T-cell (primary cell): ENCODE data around the gene HOTAIR. TPM values are rescaled to one million over a fixed set of nuclear protein-coding genes. Genes with fewer than 3 reads are reported as not detected.

Experiments used
- ATAC-seq, 4 experiments: fragments of 200-7000 bp in 3 of 4; fragments of 150-1000 bp in 1 of 4; cut with Tn5 transposase; replicated peaks in 1 of 4; 1 replicate in 3 of 4; 2 replicates in 1 of 4; pipeline ENCODE4 v1.10.0; 2021; ENCODE audit warnings: moderate library complexity in 3 of 4, mild to moderate bottlenecking in 2 of 4, moderate number of reproducible peaks in 1 of 4
- CTCF ChIA-PET, 2 donors: fragments of 300-600 bp; sonication (Branson Sonifier 250); formaldehyde crosslinking; loops; one replicate each; lab custom pipeline; 2022; ENCODE audit warnings: antibody characterized with exemption in 2 of 2; lab: Charles Lee
- POLR2A ChIA-PET, 2 donors: fragments of 300-600 bp; sonication (Branson Sonifier 250); formaldehyde crosslinking; loops; one replicate each; lab custom pipeline; 2022; ENCODE audit warnings: antibody characterized with exemption in 2 of 2; lab: Charles Lee
- DNase-seq, 35 experiments: peaks; one replicate each; pipeline versions ENCODE4 v3.0.0 to v3.0.0-alpha.2; 2013 to 2023
- H3K27ac ChIP-seq: one replicate; pipeline ENCODE4 v1.5.1; 2013; ENCODE audit warnings: low read length
- H3K27me3 ChIP-seq, 2 experiments: replicated peaks in 1 of 2; 1 replicate in 1 of 2; 2 replicates in 1 of 2; pipeline versions ENCODE4 v1.6.1 to v1.7.0; 2013; ENCODE audit warnings: low read length in 1 of 2, mixed read lengths in 1 of 2; ENCODE audit not compliant: control insufficient read depth in 2 of 2, insufficient read depth in 2 of 2; ENCODE audit errors: extremely low read depth in 1 of 2
- H3K36me3 ChIP-seq, 2 donors: 1 replicate in 1 of 2; 2 replicates in 1 of 2; pipeline versions ENCODE4 v1.6.1 to v1.7.0; 2013; ENCODE audit warnings: low read length in 1 of 2; ENCODE audit not compliant: control insufficient read depth in 2 of 2, insufficient read depth in 1 of 2; ENCODE audit errors: extremely low read depth in 1 of 2
- H3K4me1 ChIP-seq, 2 experiments: 1 replicate in 1 of 2; 2 replicates in 1 of 2; pipeline versions ENCODE4 v1.6.1 to v1.7.0; 2013; ENCODE audit warnings: low read length in 2 of 2, mixed read lengths in 1 of 2; ENCODE audit not compliant: insufficient read depth in 2 of 2, control insufficient read depth in 1 of 2; ENCODE audit errors: extremely low read depth in 1 of 2
- H3K4me3 ChIP-seq, 2 donors: 1 replicate in 1 of 2; 2 replicates in 1 of 2; pipeline versions ENCODE4 v1.5.1 to v1.7.0; 2013; ENCODE audit warnings: mild to moderate bottlenecking in 2 of 2, low read length in 1 of 2, moderate library complexity in 1 of 2; ENCODE audit not compliant: control insufficient read depth in 1 of 2; ENCODE audit errors: extremely low read depth in 1 of 2
- H3K9me3 ChIP-seq: 2 replicates; pipeline ENCODE4 v1.7.0; 2013
- H3K27ac Mint-ChIP-seq, 2 donors: one replicate each; pipeline ENCODE4 v1.8.0; 2020 to 2021; ENCODE audit warnings: mild to moderate bottlenecking in 2 of 2, mixed read lengths in 2 of 2
- H3K27me3 Mint-ChIP-seq, 2 donors: one replicate each; pipeline ENCODE4 v1.8.0; 2021 to 2022; ENCODE audit warnings: mixed read lengths in 2 of 2
- H3K36me3 Mint-ChIP-seq: one replicate; pipeline ENCODE4 v1.8.0; 2021; ENCODE audit warnings: mixed read lengths
- H3K4me1 Mint-ChIP-seq, 3 donors: one replicate each; pipeline ENCODE4 v1.8.0; 2020 to 2022; ENCODE audit warnings: mixed read lengths in 3 of 3, mild to moderate bottlenecking in 1 of 3
- H3K4me3 Mint-ChIP-seq, 3 donors: one replicate each; pipeline ENCODE4 v1.8.0; 2020 to 2022; ENCODE audit warnings: mild to moderate bottlenecking in 3 of 3, mixed read lengths in 3 of 3, moderate library complexity in 3 of 3
- H3K9me3 Mint-ChIP-seq, 3 donors: one replicate each; pipeline ENCODE4 v1.8.0; 2020 to 2022; ENCODE audit warnings: mixed read lengths in 3 of 3
- WGBS: methylation state at CpG from one replicate; pipeline ENCODE4 v1.1.5; 2013; ENCODE audit warnings: missing lambda C conversion rate; ENCODE audit not compliant: insufficient coverage; 5-methylcytosine and 5-hydroxymethylcytosine counted together
- total RNA-seq, 35 experiments: library from RNA in 6 of 35; stranded (reverse) in 6 of 35; fragments of 120-200 nt in 1 of 35; gene quantifications; one replicate each; pipeline versions ENCODE4 v1.2.1 to v1.2.4 and lab custom pipeline; 2013 to 2026

HOTAIR gene
- total RNA-seq, 5 donors from 2014 or later (not counting 1 experiment from before 2014, with no cell fraction given), result not detected

- 25% methylated on average over 3 of the region's 3 CpGs for WGBS
- POLR2A ChIA-PET, result no interaction called here
- peaks cover 0 to 39% of the 10 kb centered on the region in 2 experiments for H3K4me1 ChIP-seq
- no peak for ATAC-seq
- Mint-ChIP-seq H3K27me3 (peaks cover 73 to 82% of the 10 kb centered on the region in 2 donors), H3K4me3 (no peak overlapping the region), H3K36me3 (no peaks in the 10 kb centered on the region), H3K9me3 (peaks cover 0 to 4% (median 0%) of the 10 kb centered on the region in 3 donors), H3K27ac (peak overlapping the region in 1 of 2 donors; percentile 43), H3K4me1 (peaks cover 25 to 33% (median 28%) of the 10 kb centered on the region in 3 donors)
- CTCF ChIA-PET, result no interaction called here
- H3K27me3 ChIP-seq, result peaks cover 34 to 92% of the 10 kb centered on the region in 2 experiments
- H3K36me3 ChIP-seq, result no peaks in the 10 kb centered on the region
- no peak overlapping the region for H3K4me3 ChIP-seq
- no peaks in the 10 kb centered on the region for H3K9me3 ChIP-seq
- no peak for DNase-seq
- H3K27ac ChIP-seq, result no peak overlapping the region
These were observed 16.6 kb downstream of the HOTAIR start for GRCh38 chr12:53958128-53958527.

GRCh38 chr12:53956914-53957536, 17.7 kb downstream of the HOTAIR start:
- CTCF ChIA-PET, result no interaction called here
- H3K27ac Mint-ChIP-seq, result no peak overlapping the region
- Histone ChIP-seq H3K9me3 (no peaks in the 10 kb centered on the region), H3K36me3 (no peaks in the 10 kb centered on the region), H3K27ac (no peak overlapping the region), H3K27me3 (peaks cover 28 to 95% of the 10 kb centered on the region in 2 experiments), H3K4me1 (peaks cover 0 to 43% of the 10 kb centered on the region in 2 experiments), H3K4me3 (peak overlapping the region in 1 of 2 donors; percentile 27)
- ATAC-seq, result no peak
- H3K4me1 Mint-ChIP-seq, result peaks cover 26 to 33% (median 28%) of the 10 kb centered on the region in 3 donors
- H3K36me3 Mint-ChIP-seq, result no peaks in the 10 kb centered on the region
- peaks cover 0 to 4% (median 0%) of the 10 kb centered on the region in 3 donors for H3K9me3 Mint-ChIP-seq
- 9% methylated on average over 9 of the region's 11 CpGs for WGBS
- POLR2A ChIA-PET, result no interaction called here
- peak overlapping the region in 1 of 3 donors; percentile 53 for H3K4me3 Mint-ChIP-seq
- DNase-seq, result no peak
- peaks cover 74 to 83% of the 10 kb centered on the region in 2 donors for H3K27me3 Mint-ChIP-seq

- ATAC-seq (peak in 3 of 4 experiments; percentile 24 to 63 (median 34)), DNase-seq (peak in 1 of 35 experiments; percentile 19)
- Mint-ChIP-seq H3K4me1 (peaks cover 27 to 33% (median 28%) of the 10 kb centered on the region in 3 donors), H3K27ac (peak overlapping the region in 1 of 2 donors; percentile 74), H3K9me3 (peaks cover 0 to 4% (median 0%) of the 10 kb centered on the region in 3 donors), H3K4me3 (peak overlapping the region in 1 of 3 donors; percentile 53), H3K36me3 (no peaks in the 10 kb centered on the region), H3K27me3 (peaks cover 74 to 84% of the 10 kb centered on the region in 2 donors)
- peaks cover 0 to 46% of the 10 kb centered on the region in 2 experiments for H3K4me1 ChIP-seq
- H3K27ac ChIP-seq, result no peak overlapping the region
- ChIA-PET CTCF (no interaction called here), POLR2A (no interaction called here)
- H3K9me3 ChIP-seq, result no peaks in the 10 kb centered on the region
- WGBS, result 10% methylated on average over 17 of the region's 25 CpGs
- no peaks in the 10 kb centered on the region for H3K36me3 ChIP-seq
- no peak overlapping the region for H3K4me3 ChIP-seq
- peaks cover 25 to 95% of the 10 kb centered on the region in 2 experiments for H3K27me3 ChIP-seq
These were observed 18.4 kb downstream of the HOTAIR start for GRCh38 chr12:53956251-53956887.

- peaks cover 78 to 89% of the 10 kb centered on the region in 2 donors for H3K27me3 Mint-ChIP-seq
- POLR2A ChIA-PET, result no interaction called here
- Histone ChIP-seq H3K36me3 (no peaks in the 10 kb centered on the region), H3K9me3 (no peaks in the 10 kb centered on the region), H3K27me3 (peaks cover 25 to 95% of the 10 kb centered on the region in 2 experiments), H3K4me1 (peaks cover 0 to 46% of the 10 kb centered on the region in 2 experiments), H3K4me3 (no peak overlapping the region), H3K27ac (no peak overlapping the region)
- ATAC-seq, result no peak
- H3K36me3 Mint-ChIP-seq, result no peaks in the 10 kb centered on the region
- H3K4me3 Mint-ChIP-seq, result peak overlapping the region in 1 of 3 donors; percentile 53
- no peak for DNase-seq
- CTCF ChIA-PET, result no interaction called here
- peaks cover 0 to 4% (median 0%) of the 10 kb centered on the region in 3 donors for H3K9me3 Mint-ChIP-seq
- peaks cover 28 to 36% (median 31%) of the 10 kb centered on the region in 3 donors for H3K4me1 Mint-ChIP-seq
- H3K27ac Mint-ChIP-seq, result peak overlapping the region in 1 of 2 donors; percentile 74
- no CpG with 5 or more reads among the region's 10 CpGs for WGBS
These were observed 18.9 kb downstream of the HOTAIR start for GRCh38 chr12:53955776-53956250.

- H3K27me3 ChIP-seq, result peaks cover 24 to 95% of the 10 kb centered on the region in 2 experiments
- ATAC-seq (no peak), DNase-seq (no peak)
- Mint-ChIP-seq H3K9me3 (peaks cover 0 to under 1% (median 0%) of the 10 kb centered on the region in 3 donors), H3K4me1 (peaks cover 28 to 32% (median 28%) of the 10 kb centered on the region in 3 donors), H3K36me3 (no peaks in the 10 kb centered on the region), H3K27ac (no peak overlapping the region), H3K4me3 (peak overlapping the region in 1 of 3 donors; percentile 53), H3K27me3 (peaks cover 77 to 89% of the 10 kb centered on the region in 2 donors)
- peak overlapping the region in 1 of 2 donors; percentile 38 for H3K4me3 ChIP-seq
- CTCF ChIA-PET, result no interaction called here
- POLR2A ChIA-PET, result no interaction called here
- H3K9me3 ChIP-seq, result no peaks in the 10 kb centered on the region
- peaks cover 0 to 46% of the 10 kb centered on the region in 2 experiments for H3K4me1 ChIP-seq
- WGBS, result 11% methylated on average over 78 of the region's 86 CpGs
- no peaks in the 10 kb centered on the region for H3K36me3 ChIP-seq
- no peak overlapping the region for H3K27ac ChIP-seq
These were observed 19.5 kb downstream of the HOTAIR start for GRCh38 chr12:53955036-53955775.

- Mint-ChIP-seq H3K36me3 (no peaks in the 10 kb centered on the region), H3K9me3 (no peaks in the 10 kb centered on the region), H3K4me3 (peak within 1 kb of the TSS in 1 of 3 donors; percentile 53), H3K27me3 (peaks cover 74 to 89% of the 10 kb centered on the region in 2 donors), H3K4me1 (peaks cover 27 to 28% (median 28%) of the 10 kb centered on the region in 3 donors), H3K27ac (peak within 1 kb of the TSS in 1 of 2 donors; percentile 39)
- DNase-seq (no peak), ATAC-seq (no peak)
- CTCF ChIA-PET, result no interaction called here
- peak within 1 kb of the TSS in 1 of 2 donors; percentile 38 for H3K4me3 ChIP-seq
- no peaks in the 10 kb centered on the region for H3K9me3 ChIP-seq
- POLR2A ChIA-PET, result no interaction called here
- H3K27ac ChIP-seq, result no peak within 1 kb of the TSS
- peaks cover 20 to 95% of the 10 kb centered on the region in 2 experiments for H3K27me3 ChIP-seq
- H3K4me1 ChIP-seq, result peaks cover 0 to 50% of the 10 kb centered on the region in 2 experiments
- WGBS, result 10% methylated on average over 9 of the region's 20 CpGs
- H3K36me3 ChIP-seq, result no peaks in the 10 kb centered on the region
These were observed 20.1 kb downstream of the HOTAIR start, which contains the start of gene HOXC12 for GRCh38 chr12:53954694-53955035. Gene HOXC12, plus strand, starts transcription at chr12:53954903. Its CDS starts 27 bp downstream, at chr12:53954930.
